ENCODE measurements around the gene BICRA. TPM values are rescaled to one million over a fixed set of nuclear protein-coding genes. Genes with fewer than 3 reads are reported as not detected.
A peak's percentile ranks its signal among the peaks of the same experiment; 100 is the strongest.

BICRA gene
- total and polyA plus RNA-seq, 9 of the 15 experiments (the other 6 are each of a cell fraction or from before 2014, with no cell fraction given): 0.01 to 8.8 (median 1.2) TPM

GRCh38 chr19:47745010-47745901 lies 136.3 kb downstream of the BICRA start, which contains the start of gene NOP53 (continued):
- no peak for TF ChIP-seq ZNF316 (IDR thresholded peaks at IDR 0.05)
- TF ChIP-seq GABPB2 (CRISPR knock-in tag; conservative IDR thresholded peaks at IDR 0.05): no peak
- no peak for TF ChIP-seq ESRRB (CRISPR knock-in tag; IDR thresholded peaks at IDR 0.05; ENCODE audit: borderline replicate concordance)
- no peak; the same call in 1 of the 2 replicates for TF ChIP-seq EP300 (IDR thresholded peaks at IDR 0.05; ENCODE audit: low read length)
- TF ChIP-seq SLC30A9 (CRISPR knock-in tag; IDR thresholded peaks at IDR 0.05): no peak
- no peak for TF ChIP-seq ZNF75A (CRISPR knock-in tag; IDR thresholded peaks at IDR 0.05)
- no peak for TF ChIP-seq BCL6 (CRISPR knock-in tag; IDR thresholded peaks at IDR 0.05)
- no peak for TF ChIP-seq GATAD2A (IDR thresholded peaks at IDR 0.05)
- no peak for TF ChIP-seq NELFE (IDR thresholded peaks at IDR 0.05; ENCODE audit: insufficient read depth, insufficient read length)
- TF ChIP-seq KAT2B (IDR thresholded peaks at IDR 0.05; ENCODE audit: low read depth, low read length): no peak
- TF ChIP-seq PRMT5 (CRISPR knock-in tag; IDR thresholded peaks at IDR 0.05): no peak
- no peak for TF ChIP-seq ZNF655 (CRISPR knock-in tag; IDR thresholded peaks at IDR 0.05)
- TF ChIP-seq PATZ1 (CRISPR knock-in tag; IDR thresholded peaks at IDR 0.05; ENCODE audit: borderline replicate concordance): no peak
- no peak for TF ChIP-seq ZNF551 (CRISPR knock-in tag; IDR thresholded peaks at IDR 0.05)
- TF ChIP-seq ZNF431 (CRISPR knock-in tag; IDR thresholded peaks at IDR 0.05): no peak
- no peak for TF ChIP-seq MITF (IDR thresholded peaks at IDR 0.05)
- no peak for TF ChIP-seq FUS (optimal IDR thresholded peaks at IDR 0.05; ENCODE audit: low read depth, low read length)
- TF ChIP-seq KLF13 (tag; IDR thresholded peaks at IDR 0.05; ENCODE audit: borderline replicate concordance, low read depth): 0 out of 2 replicates have a peak, but pooled peaks have one; percentile 30
- no peak for TF ChIP-seq TSHZ1 (CRISPR knock-in tag; IDR thresholded peaks at IDR 0.05)
- TF ChIP-seq PHF20 (IDR thresholded peaks at IDR 0.05; ENCODE audit: partially characterized antibody): peak; percentile 90
- no peak for TF ChIP-seq SMC3 (conservative IDR thresholded peaks at IDR 0.05; ENCODE audit: insufficient read depth, low read depth, low read length)

Data from K562 (cell line).